ENCODE results near the gene HORMAD1.
"Not testable (repeated sequence)": the region's sequence is repeated elsewhere in the genome, so short reads cannot be mapped to it uniquely, and the experiment has no call there.

Gene HORMAD1

GRCh38 chr1:150720703-150721102, at the start of gene HORMAD1:
Gene HORMAD1 (minus strand): TSS chr1:150720895. CDS start chr1:150719505, 1,390 bp downstream.
- no peak for DNase-seq

- not testable (repeated sequence) for DNase-seq
These were observed 47.0 kb upstream of the HORMAD1 start for GRCh38 chr1:150767704-150768103.

- not testable (repeated sequence) for DNase-seq
These were observed 45.2 kb upstream of the HORMAD1 start for GRCh38 chr1:150765977-150766301.

GRCh38 chr1:150765296-150765976, 44.7 kb upstream of the HORMAD1 start, which contains the start of gene CTSS:
Gene CTSS (minus strand): TSS chr1:150765778. CDS start chr1:150764763, 1,015 bp downstream.
- no peak for DNase-seq

- no peak for DNase-seq
These were observed 44.0 kb upstream of the HORMAD1 start for GRCh38 chr1:150764617-150765101.

GRCh38 chr1:150763018-150763417, 42.3 kb upstream of the HORMAD1 start:
- no peak for DNase-seq

GRCh38 chr1:150762552-150762951, 41.9 kb upstream of the HORMAD1 start:
- DNase-seq = no peak

GRCh38 chr1:150761801-150762200, 41.1 kb upstream of the HORMAD1 start:
- DNase-seq = no peak

- DNase-seq = no peak
These were observed 39.3 kb upstream of the HORMAD1 start for GRCh38 chr1:150760013-150760412.

- DNase-seq = no peak
These were observed 32.7 kb upstream of the HORMAD1 start for GRCh38 chr1:150753416-150753815.

GRCh38 chr1:150751443-150751842, 30.7 kb upstream of the HORMAD1 start:
- no peak for DNase-seq

- DNase-seq = no peak
These were observed 29.1 kb upstream of the HORMAD1 start for GRCh38 chr1:150749720-150750311.

GRCh38 chr1:150748878-150749719, 28.4 kb upstream of the HORMAD1 start:
- DNase-seq = no peak

- no peak for DNase-seq
These were observed 9.5 kb upstream of the HORMAD1 start for GRCh38 chr1:150730130-150730721.

- DNase-seq = no peak
These were observed 3.6 kb upstream of the HORMAD1 start for GRCh38 chr1:150724336-150724735.

GRCh38 chr1:150720098-150720497, 597 bp downstream of the HORMAD1 start:
- no peak for DNase-seq

- no peak for DNase-seq
These were observed 2.3 kb downstream of the HORMAD1 start for GRCh38 chr1:150718225-150718891.

GRCh38 chr1:150709031-150709430, 11.7 kb downstream of the HORMAD1 start:
- not testable (repeated sequence) for DNase-seq

- no peak for DNase-seq
These were observed 12.1 kb downstream of the HORMAD1 start for GRCh38 chr1:150708595-150708994.

GRCh38 chr1:150706091-150706490, 14.6 kb downstream of the HORMAD1 start:
- no peak for DNase-seq

GRCh38 chr1:150703427-150703826, 17.3 kb downstream of the HORMAD1 start:
- DNase-seq = no peak
